ENCODE measurements around the gene SPIN1. TPM values are rescaled to one million over a fixed set of nuclear protein-coding genes. Genes with fewer than 3 reads are reported as not detected.
A peak's percentile ranks its signal among the peaks of the same experiment; 100 is the strongest.
"Not testable (repeated sequence)": the region's sequence is repeated elsewhere in the genome, so short reads cannot be mapped to it uniquely, and the experiment has no call there.

The SPIN1 gene
- total RNA-seq = 151 and 154 TPM in 2 replicates
- long read RNA-seq, full-length matches to known transcripts = 13 of 198 reads
- long read RNA-seq, partial matches to known transcripts = 162 of 198 reads
- long read RNA-seq, other reads (novel, unspliced or antisense) = 23 of 198 reads

GRCh38 chr9:88388203-88388885, at the start of gene SPIN1:
SPIN1 (plus strand) TSS chr9:88388444; CDS start chr9:88426540, 38,096 bp downstream.
- no peaks in the 10 kb centered on the region for H3K9me3 Mint-ChIP-seq (ENCODE audit: low read depth)
- peak; percentile 86 for DNase-seq (ENCODE audit: low spot score, unreplicated experiment)
- peak within 1 kb of the TSS; percentile 93 for H3K4me3 Mint-ChIP-seq (ENCODE audit: low read depth)
- TF ChIP-seq CTCF (IDR thresholded peaks at IDR 0.05; ENCODE audit: unreplicated experiment) = peak; percentile 65
- H3K4me1 Mint-ChIP-seq (ENCODE audit: low read depth) = peaks cover 38% of the 10 kb centered on the region
- H3K27me3 Mint-ChIP-seq = no peaks in the 10 kb centered on the region
- peaks cover 6% of the 10 kb centered on the region for H3K36me3 Mint-ChIP-seq (ENCODE audit: insufficient read depth)
- peak within 1 kb of the TSS; percentile 99 for H3K27ac Mint-ChIP-seq

GRCh38 chr9:88339317-88339716, 48.9 kb upstream of the SPIN1 start:
- no peaks in the 10 kb centered on the region for H3K36me3 Mint-ChIP-seq (ENCODE audit: insufficient read depth)
- H3K9me3 Mint-ChIP-seq (ENCODE audit: low read depth) = peaks cover 5% of the 10 kb centered on the region
- no peak for DNase-seq (ENCODE audit: low spot score, unreplicated experiment)
- H3K4me3 Mint-ChIP-seq (ENCODE audit: low read depth) = no peak overlapping the region
- H3K27me3 Mint-ChIP-seq = no peaks in the 10 kb centered on the region
- TF ChIP-seq CTCF (IDR thresholded peaks at IDR 0.05; ENCODE audit: unreplicated experiment) = no peak
- peaks cover 5% of the 10 kb centered on the region for H3K4me1 Mint-ChIP-seq (ENCODE audit: low read depth)
- no peak overlapping the region for H3K27ac Mint-ChIP-seq

GRCh38 chr9:88342246-88342645, 46.0 kb upstream of the SPIN1 start:
- DNase-seq (ENCODE audit: low spot score, unreplicated experiment) = no peak
- TF ChIP-seq CTCF (IDR thresholded peaks at IDR 0.05; ENCODE audit: unreplicated experiment) = no peak
- Mint-ChIP-seq H3K27me3 (no peaks in the 10 kb centered on the region), H3K9me3 (ENCODE audit: low read depth) (peaks cover 9% of the 10 kb centered on the region), H3K27ac (peak overlapping the region; percentile 26), H3K4me3 (ENCODE audit: low read depth) (no peak overlapping the region), H3K36me3 (ENCODE audit: insufficient read depth) (peaks cover 1% of the 10 kb centered on the region), H3K4me1 (ENCODE audit: low read depth) (peaks cover 10% of the 10 kb centered on the region)

- no peaks in the 10 kb centered on the region for H3K27me3 Mint-ChIP-seq
- no peak for TF ChIP-seq CTCF (IDR thresholded peaks at IDR 0.05; ENCODE audit: unreplicated experiment)
- peak overlapping the region; percentile 78 for H3K27ac Mint-ChIP-seq
- H3K9me3 Mint-ChIP-seq (ENCODE audit: low read depth) = peaks cover 9% of the 10 kb centered on the region
- DNase-seq (ENCODE audit: low spot score, unreplicated experiment) = no peak
- peaks cover 10% of the 10 kb centered on the region for H3K4me1 Mint-ChIP-seq (ENCODE audit: low read depth)
- H3K36me3 Mint-ChIP-seq (ENCODE audit: insufficient read depth) = peaks cover 1% of the 10 kb centered on the region
- no peak overlapping the region for H3K4me3 Mint-ChIP-seq (ENCODE audit: low read depth)
These were observed 44.2 kb upstream of the SPIN1 start for GRCh38 chr9:88344013-88344412.

- DNase-seq (ENCODE audit: low spot score, unreplicated experiment); H3K36me3 Mint-ChIP-seq (ENCODE audit: insufficient read depth); H3K27me3 Mint-ChIP-seq; H3K4me3 Mint-ChIP-seq (ENCODE audit: low read depth); H3K4me1 Mint-ChIP-seq (ENCODE audit: low read depth); H3K9me3 Mint-ChIP-seq (ENCODE audit: low read depth): not testable (repeated sequence)
- H3K27ac Mint-ChIP-seq = peak overlapping the region; percentile 28
These were observed 37.9 kb upstream of the SPIN1 start for GRCh38 chr9:88350354-88350753.

GRCh38 chr9:88355166-88355565, 33.1 kb upstream of the SPIN1 start:
- Mint-ChIP-seq H3K36me3 (ENCODE audit: insufficient read depth) (peaks cover 2% of the 10 kb centered on the region), H3K27ac (no peak overlapping the region), H3K9me3 (ENCODE audit: low read depth) (peaks cover 5% of the 10 kb centered on the region), H3K4me3 (ENCODE audit: low read depth) (no peak overlapping the region), H3K27me3 (no peaks in the 10 kb centered on the region), H3K4me1 (ENCODE audit: low read depth) (no peaks in the 10 kb centered on the region)
- no peak for TF ChIP-seq CTCF (IDR thresholded peaks at IDR 0.05; ENCODE audit: unreplicated experiment)
- no peak for DNase-seq (ENCODE audit: low spot score, unreplicated experiment)

GRCh38 chr9:88357250-88357649, 31.0 kb upstream of the SPIN1 start:
- H3K27ac Mint-ChIP-seq; H3K36me3 Mint-ChIP-seq (ENCODE audit: insufficient read depth); H3K4me3 Mint-ChIP-seq (ENCODE audit: low read depth); H3K9me3 Mint-ChIP-seq (ENCODE audit: low read depth); H3K27me3 Mint-ChIP-seq; H3K4me1 Mint-ChIP-seq (ENCODE audit: low read depth); DNase-seq (ENCODE audit: low spot score, unreplicated experiment): not testable (repeated sequence)

All from progenitor cell of endocrine pancreas (in vitro differentiated cells).